VCaP (cell line): ENCODE data around the gene SYTL4.

Source experiments
- H3K27ac ChIP-seq: fragments of 450-650 bp; 2 replicates; pipeline ENCODE4 v1.5.1; 2017
- CTCF ChIP-seq: fragments of 450-650 bp; conservative IDR thresholded peaks from 2 replicates; pipeline ENCODE4 v1.5.1; 2017; ENCODE audit warnings: mild to moderate bottlenecking, moderate library complexity

Gene SYTL4

GRCh38 chrX:100648458-100649417 lies 83.2 kb downstream of the SYTL4 start:
- no peak for TF ChIP-seq CTCF
- no peak overlapping the region for H3K27ac ChIP-seq

GRCh38 chrX:100647739-100648138 lies 84.2 kb downstream of the SYTL4 start:
- no peak overlapping the region for H3K27ac ChIP-seq
- TF ChIP-seq CTCF: no peak

GRCh38 chrX:100647095-100647494 lies 84.8 kb downstream of the SYTL4 start:
- TF ChIP-seq CTCF: no peak
- H3K27ac ChIP-seq: no peak overlapping the region

- TF ChIP-seq CTCF: no peak
- H3K27ac ChIP-seq: no peak overlapping the region
These were observed 86.8 kb downstream of the SYTL4 start for GRCh38 chrX:100645106-100645505.

GRCh38 chrX:100643956-100644860 lies 87.7 kb downstream of the SYTL4 start, which contains the start of gene SRPX2:
Gene SRPX2 (plus strand): TSS chrX:100644199. CDS start chrX:100646323, 2,124 bp downstream.
- no peak for TF ChIP-seq CTCF
- no peak within 1 kb of the TSS for H3K27ac ChIP-seq

- H3K27ac ChIP-seq: no peak overlapping the region
- no peak for TF ChIP-seq CTCF
These were observed 88.7 kb downstream of the SYTL4 start for GRCh38 chrX:100643212-100643611.

GRCh38 chrX:100642290-100642689 lies 89.6 kb downstream of the SYTL4 start:
- no peak overlapping the region for H3K27ac ChIP-seq

More at GRCh38 chrX:100642290-100642689, 89.6 kb downstream of the SYTL4 start:
- no peak for TF ChIP-seq CTCF
